GM23338 (cell line): ENCODE measurements around the gene TLNRD1.

Experiments used
- CREB1 ChIP-seq: fragments of 250-450 bp; sonication (Bioruptor Pico); IDR thresholded peaks from 2 replicates; pipeline ENCODE4 v1.5.0; 2020; ENCODE audit warnings: low read depth, mild to moderate bottlenecking, moderate library complexity
- EZH2 ChIP-seq: fragments of 200-600 bp; sonication (generic); IDR thresholded peaks from one replicate; pipeline ENCODE4 v1.8.0; 2017; ENCODE audit warnings: antibody characterized with exemption, mild to moderate bottlenecking, low read depth; ENCODE audit not compliant: unreplicated experiment
- EZH2phosphoT487 ChIP-seq: fragments of 200-600 bp; sonication (generic); IDR thresholded peaks from one replicate; pipeline ENCODE4 v1.8.1; 2018; ENCODE audit warnings: antibody characterized with exemption; ENCODE audit not compliant: unreplicated experiment
- JUNB ChIP-seq: IDR thresholded peaks from one replicate; pipeline ENCODE4 v1.6.1; 2016; ENCODE audit warnings: antibody characterized with exemption; ENCODE audit not compliant: unreplicated experiment
- NANOG ChIP-seq: IDR thresholded peaks from 2 replicates; pipeline ENCODE4 v1.6.1; 2016; ENCODE audit warnings: antibody characterized with exemption, borderline replicate concordance
- POLR2AphosphoS5 ChIP-seq: IDR thresholded peaks from 2 replicates; pipeline ENCODE4 v1.6.1; 2016; ENCODE audit warnings: antibody characterized with exemption, low read depth
- STAT1 ChIP-seq: IDR thresholded peaks from one replicate; pipeline ENCODE4 v1.6.1; 2016; ENCODE audit warnings: antibody characterized with exemption; ENCODE audit not compliant: unreplicated experiment
- ZNF114 ChIP-seq: fragments of 250-450 bp; sonication (Bioruptor Pico); IDR thresholded peaks from 2 replicates; pipeline ENCODE4 v1.5.0; 2020; ENCODE audit warnings: mild to moderate bottlenecking, moderate library complexity
- TF ChIP-seq, protein P1 (sequence below), 2 experiments: fragments of 200-600 bp in 1 of 2; sonication (generic) in 1 of 2; conservative IDR thresholded peaks; 2 replicates each; pipeline versions ENCODE4 v1.5.1 to v1.6.1; 2016 to 2017; ENCODE audit warnings: antibody characterized with exemption in 2 of 2, low read depth in 2 of 2, mild to moderate bottlenecking in 2 of 2, moderate library complexity in 1 of 2
- TF ChIP-seq, protein P2 (sequence below): IDR thresholded peaks from one replicate; pipeline ENCODE4 v1.6.1; 2018; ENCODE audit warnings: antibody characterized with exemption; ENCODE audit not compliant: unreplicated experiment

DNA sequence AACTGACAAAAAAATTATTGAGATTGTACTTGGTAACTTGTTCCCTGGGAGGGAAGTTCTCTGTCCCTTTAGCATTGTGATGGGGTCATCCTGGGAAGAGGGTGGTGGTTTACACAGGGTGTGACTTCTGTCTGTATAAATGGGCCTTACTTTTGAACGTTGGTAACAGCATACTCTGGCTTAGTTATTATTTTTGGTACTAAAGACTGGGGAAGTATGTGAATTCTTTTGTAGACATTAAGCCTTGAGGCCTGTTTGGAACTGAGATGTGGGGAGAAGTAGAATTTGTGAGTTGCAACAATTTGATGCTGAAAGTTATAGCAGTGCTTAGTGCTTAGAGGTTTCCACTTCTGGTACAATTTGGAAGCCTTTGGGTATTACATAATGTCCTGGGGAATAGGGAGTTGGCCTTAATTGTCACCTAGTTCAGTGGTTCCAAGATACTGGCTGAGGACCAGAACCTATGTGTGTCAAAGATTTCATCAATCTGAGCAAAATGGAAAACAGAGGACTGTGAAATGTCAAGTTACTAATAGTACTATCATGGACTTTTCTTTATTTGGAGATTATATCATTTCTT, 15.9 kb downstream of the TLNRD1 start:
- TF ChIP-seq, protein P1, sequence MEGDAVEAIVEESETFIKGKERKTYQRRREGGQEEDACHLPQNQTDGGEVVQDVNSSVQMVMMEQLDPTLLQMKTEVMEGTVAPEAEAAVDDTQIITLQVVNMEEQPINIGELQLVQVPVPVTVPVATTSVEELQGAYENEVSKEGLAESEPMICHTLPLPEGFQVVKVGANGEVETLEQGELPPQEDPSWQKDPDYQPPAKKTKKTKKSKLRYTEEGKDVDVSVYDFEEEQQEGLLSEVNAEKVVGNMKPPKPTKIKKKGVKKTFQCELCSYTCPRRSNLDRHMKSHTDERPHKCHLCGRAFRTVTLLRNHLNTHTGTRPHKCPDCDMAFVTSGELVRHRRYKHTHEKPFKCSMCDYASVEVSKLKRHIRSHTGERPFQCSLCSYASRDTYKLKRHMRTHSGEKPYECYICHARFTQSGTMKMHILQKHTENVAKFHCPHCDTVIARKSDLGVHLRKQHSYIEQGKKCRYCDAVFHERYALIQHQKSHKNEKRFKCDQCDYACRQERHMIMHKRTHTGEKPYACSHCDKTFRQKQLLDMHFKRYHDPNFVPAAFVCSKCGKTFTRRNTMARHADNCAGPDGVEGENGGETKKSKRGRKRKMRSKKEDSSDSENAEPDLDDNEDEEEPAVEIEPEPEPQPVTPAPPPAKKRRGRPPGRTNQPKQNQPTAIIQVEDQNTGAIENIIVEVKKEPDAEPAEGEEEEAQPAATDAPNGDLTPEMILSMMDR (conservative IDR thresholded peaks at IDR 0.05; ENCODE audit: low read depth in 2 of 2), result no peak
- TF ChIP-seq STAT1 (no peak), EZH2phosphoT487 (no peak), CREB1 (CRISPR knock-in tag) (no peak), EZH2 (no peak), POLR2AphosphoS5 (no peak), NANOG (no peak), ZNF114 (CRISPR knock-in tag) (no peak), JUNB (no peak)
- TF ChIP-seq, protein P2, sequence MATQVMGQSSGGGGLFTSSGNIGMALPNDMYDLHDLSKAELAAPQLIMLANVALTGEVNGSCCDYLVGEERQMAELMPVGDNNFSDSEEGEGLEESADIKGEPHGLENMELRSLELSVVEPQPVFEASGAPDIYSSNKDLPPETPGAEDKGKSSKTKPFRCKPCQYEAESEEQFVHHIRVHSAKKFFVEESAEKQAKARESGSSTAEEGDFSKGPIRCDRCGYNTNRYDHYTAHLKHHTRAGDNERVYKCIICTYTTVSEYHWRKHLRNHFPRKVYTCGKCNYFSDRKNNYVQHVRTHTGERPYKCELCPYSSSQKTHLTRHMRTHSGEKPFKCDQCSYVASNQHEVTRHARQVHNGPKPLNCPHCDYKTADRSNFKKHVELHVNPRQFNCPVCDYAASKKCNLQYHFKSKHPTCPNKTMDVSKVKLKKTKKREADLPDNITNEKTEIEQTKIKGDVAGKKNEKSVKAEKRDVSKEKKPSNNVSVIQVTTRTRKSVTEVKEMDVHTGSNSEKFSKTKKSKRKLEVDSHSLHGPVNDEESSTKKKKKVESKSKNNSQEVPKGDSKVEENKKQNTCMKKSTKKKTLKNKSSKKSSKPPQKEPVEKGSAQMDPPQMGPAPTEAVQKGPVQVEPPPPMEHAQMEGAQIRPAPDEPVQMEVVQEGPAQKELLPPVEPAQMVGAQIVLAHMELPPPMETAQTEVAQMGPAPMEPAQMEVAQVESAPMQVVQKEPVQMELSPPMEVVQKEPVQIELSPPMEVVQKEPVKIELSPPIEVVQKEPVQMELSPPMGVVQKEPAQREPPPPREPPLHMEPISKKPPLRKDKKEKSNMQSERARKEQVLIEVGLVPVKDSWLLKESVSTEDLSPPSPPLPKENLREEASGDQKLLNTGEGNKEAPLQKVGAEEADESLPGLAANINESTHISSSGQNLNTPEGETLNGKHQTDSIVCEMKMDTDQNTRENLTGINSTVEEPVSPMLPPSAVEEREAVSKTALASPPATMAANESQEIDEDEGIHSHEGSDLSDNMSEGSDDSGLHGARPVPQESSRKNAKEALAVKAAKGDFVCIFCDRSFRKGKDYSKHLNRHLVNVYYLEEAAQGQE, result no peak
